Endothelial cell of umbilical vein (primary cell): ENCODE measurements around the gene NKTR. TPM values are rescaled to one million over a fixed set of nuclear protein-coding genes. Genes with fewer than 3 reads are reported as not detected.

Source experiments
- BruUV-seq: library from RNA; stranded (reverse); fragments of 400-500 nt; replicated peaks from 2 replicates; lab custom pipeline; 2021; lab: Mats Ljungman, UMichigan
- CTCF ChIA-PET: fragments of 300-600, 350-600 bp; sonication (Branson Sonifier 250); formaldehyde crosslinking; loops from one replicate; lab custom pipeline; 2021; ENCODE audit warnings: antibody characterized with exemption, inconsistent platforms; lab: Charles Lee
- POLR2A ChIA-PET: fragments of 300-600, 350-600 bp; sonication (Branson Sonifier 250); formaldehyde crosslinking; loops from one replicate; lab custom pipeline; 2021; ENCODE audit warnings: antibody characterized with exemption, inconsistent platforms; lab: Charles Lee
- DNase-seq: peaks from one replicate; pipeline ENCODE4 v3.0.0-alpha.2; 2011; ENCODE audit warnings: low read depth, low spot score
- FAIRE-seq: peaks from 2 replicates; lab custom pipeline; 2011; peaks lifted over from hg19 to GRCh38; lab: Jason Lieb, UNC
- H2AFZ ChIP-seq: 2 replicates; pipeline ENCODE4 v1.6.0; 2012; ENCODE audit warnings: low read depth, low read length, control low read depth, inconsistent platforms
- H3K27ac ChIP-seq: 2 replicates; pipeline ENCODE4 v1.5.1; 2011; ENCODE audit warnings: low read depth, mild to moderate bottlenecking, control low read depth, low read length, moderate library complexity; ENCODE audit not compliant: insufficient read depth
- H3K27me3 ChIP-seq, 2 experiments: 2 replicates each; pipeline versions ENCODE4 v1.6.0 to v1.6.1; 2011; ENCODE audit warnings: low read length in 2 of 2, mixed read lengths in 1 of 2; ENCODE audit not compliant: control insufficient read depth in 2 of 2, insufficient read depth in 2 of 2
- H3K36me3 ChIP-seq, 2 experiments: 2 replicates in 1 of 2; 3 replicates in 1 of 2; pipeline ENCODE4 v1.5.1; 2011; ENCODE audit warnings: low read length in 2 of 2, mild to moderate bottlenecking in 1 of 2, moderate library complexity in 1 of 2; ENCODE audit not compliant: control insufficient read depth in 2 of 2, insufficient read depth in 2 of 2; ENCODE audit errors: extremely low read depth in 1 of 2
- H3K4me1 ChIP-seq: 3 replicates; pipeline ENCODE4 v1.5.1; 2011; ENCODE audit warnings: mild to moderate bottlenecking, low read length; ENCODE audit not compliant: control insufficient read depth, insufficient read depth; ENCODE audit errors: extremely low read depth
- H3K4me2 ChIP-seq: 2 replicates; pipeline ENCODE4 v1.6.1; 2011; ENCODE audit warnings: low read length, control low read depth, mixed read lengths; ENCODE audit not compliant: insufficient read depth
- H3K4me3 ChIP-seq, 3 experiments: fragments of 200-600 bp in 1 of 3; sonication (generic), shearing (Covaris generic) in 1 of 3; replicated peaks in 1 of 3; 2 replicates each; pipeline ENCODE4 v1.5.1; 2011 to 2016; ENCODE audit warnings: control low read depth in 3 of 3, low read length in 3 of 3, mild to moderate bottlenecking in 2 of 3, inconsistent platforms in 1 of 3, low read depth in 1 of 3, moderate library complexity in 1 of 3; ENCODE audit not compliant: insufficient read depth in 1 of 3
- H3K79me2 ChIP-seq: 2 replicates; pipeline ENCODE4 v1.6.0; 2012; ENCODE audit warnings: low read length, inconsistent platforms; ENCODE audit not compliant: control insufficient read depth, insufficient read depth
- H3K9ac ChIP-seq: replicated peaks from 2 replicates; pipeline ENCODE3; 2011; ENCODE audit warnings: low read length, control low read depth; ENCODE audit not compliant: insufficient read depth; ENCODE audit errors: extremely low read depth
- H3K9me1 ChIP-seq: replicated peaks from 3 replicates; pipeline ENCODE4 v1.6.0; 2011; ENCODE audit warnings: mild to moderate bottlenecking, low read length; ENCODE audit not compliant: control insufficient read depth, insufficient read depth; ENCODE audit errors: extremely low read depth
- H3K9me3 ChIP-seq: replicated peaks from 2 replicates; pipeline ENCODE4 v1.5.1; 2012; ENCODE audit warnings: low read length, inconsistent platforms; ENCODE audit not compliant: control insufficient read depth, insufficient read depth
- H4K20me1 ChIP-seq: replicated peaks from 2 replicates; pipeline ENCODE3; 2011; ENCODE audit warnings: mild to moderate bottlenecking, low read length; ENCODE audit not compliant: control insufficient read depth, insufficient read depth; ENCODE audit errors: extremely low read depth
- EZH2 ChIP-seq: IDR thresholded peaks from 2 replicates; pipeline ENCODE4 v1.6.1; 2012; ENCODE audit warnings: borderline replicate concordance, low read depth, mild to moderate bottlenecking, moderate library complexity, low read length, inconsistent platforms; ENCODE audit not compliant: severe bottlenecking
- GATA2 ChIP-seq: IDR thresholded peaks from 2 replicates; pipeline ENCODE4 v1.7.0; 2011; ENCODE audit warnings: low read depth, mild to moderate bottlenecking, moderate library complexity, mixed read lengths, low read length; ENCODE audit not compliant: insufficient read length, insufficient read depth
- JUN ChIP-seq: IDR thresholded peaks from 2 replicates; pipeline ENCODE4 v1.6.1; 2011; ENCODE audit warnings: borderline replicate concordance, low read depth; ENCODE audit not compliant: insufficient read length, insufficient read depth
- POLR2A ChIP-seq: IDR thresholded peaks from 2 replicates; pipeline ENCODE4 v1.6.1; 2012; ENCODE audit warnings: low read depth, mild to moderate bottlenecking, control low read depth, low read length
- dilution Hi-C: fragments of 300-500 bp; cut with MboI; formaldehyde crosslinking; loops from one replicate; pipeline ENCODE4 v1.15.0; 2019; ENCODE audit warnings: low sequenced_read_pairs; ENCODE audit not compliant: extremely low pct_ligation_motif_present
- intact Hi-C: fragments of 100-400 bp; cut with micrococcal nuclease; formaldehyde crosslinking; loops from one replicate; pipeline ENCODE4 v1.10.0; 2022
- polyA plus RNA-seq, 4 experiments: library from polyadenylated mRNA; depleted of rRNA in 3 of 4; stranded (reverse) in 3 of 4; unstranded in 1 of 4; fragments of >200 nt; gene quantifications; 2 replicates each; pipeline versions ENCODE4 v1.2.1 to v1.2.3, GENCODE V29; 2011 to 2012; ENCODE audit warnings: missing spikeins in 1 of 4
- total RNA-seq: library from RNA; stranded (reverse); gene quantifications from 2 replicates; pipeline ENCODE4 v1.2.3, GENCODE V29; 2021
- TF ChIP-seq, protein P1 (sequence below), 2 donors: IDR thresholded peaks; 1 replicate in 1 of 2; 2 replicates in 1 of 2; pipeline ENCODE4 v1.5.1; 2011; ENCODE audit warnings: low read length in 2 of 2, mild to moderate bottlenecking in 2 of 2, moderate library complexity in 2 of 2, control low read depth in 1 of 2, inconsistent platforms in 1 of 2, low read depth in 1 of 2; ENCODE audit not compliant: insufficient read depth in 1 of 2; ENCODE audit errors: extremely low read depth in 1 of 2
- TF ChIP-seq, protein P2 (sequence below): IDR thresholded peaks from 2 replicates; pipeline ENCODE4 v1.6.1; 2011; ENCODE audit not compliant: insufficient read depth, insufficient read length

NKTR gene
- total and polyA plus RNA-seq, 2 donors (not counting 3 experiments of a cell fraction or from before 2014, with no cell fraction given) = 27.4 to 99.0 TPM

GRCh38 chr3:42684632-42685362 lies 84.3 kb downstream of the NKTR start:
- CTCF ChIA-PET = no interaction called here

More at GRCh38 chr3:42684632-42685362, 84.3 kb downstream of the NKTR start:
- BruUV-seq = no TSS peak
- FAIRE-seq (no peak), DNase-seq (no peak)
- intact Hi-C loops = loop anchor here (2.0 kb wide), 1 partner anchor 30 kb away; no protein-coding TSS in a partner anchor
- no peak overlapping the region for H3K9ac ChIP-seq
- H3K36me3 ChIP-seq = no peaks in the 10 kb centered on the region
- TF ChIP-seq JUN = no peak
- TF ChIP-seq, protein P1, sequence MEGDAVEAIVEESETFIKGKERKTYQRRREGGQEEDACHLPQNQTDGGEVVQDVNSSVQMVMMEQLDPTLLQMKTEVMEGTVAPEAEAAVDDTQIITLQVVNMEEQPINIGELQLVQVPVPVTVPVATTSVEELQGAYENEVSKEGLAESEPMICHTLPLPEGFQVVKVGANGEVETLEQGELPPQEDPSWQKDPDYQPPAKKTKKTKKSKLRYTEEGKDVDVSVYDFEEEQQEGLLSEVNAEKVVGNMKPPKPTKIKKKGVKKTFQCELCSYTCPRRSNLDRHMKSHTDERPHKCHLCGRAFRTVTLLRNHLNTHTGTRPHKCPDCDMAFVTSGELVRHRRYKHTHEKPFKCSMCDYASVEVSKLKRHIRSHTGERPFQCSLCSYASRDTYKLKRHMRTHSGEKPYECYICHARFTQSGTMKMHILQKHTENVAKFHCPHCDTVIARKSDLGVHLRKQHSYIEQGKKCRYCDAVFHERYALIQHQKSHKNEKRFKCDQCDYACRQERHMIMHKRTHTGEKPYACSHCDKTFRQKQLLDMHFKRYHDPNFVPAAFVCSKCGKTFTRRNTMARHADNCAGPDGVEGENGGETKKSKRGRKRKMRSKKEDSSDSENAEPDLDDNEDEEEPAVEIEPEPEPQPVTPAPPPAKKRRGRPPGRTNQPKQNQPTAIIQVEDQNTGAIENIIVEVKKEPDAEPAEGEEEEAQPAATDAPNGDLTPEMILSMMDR (IDR thresholded peaks at IDR 0.05; ENCODE audit: extremely low read depth in 1 of 2, insufficient read depth in 1 of 2, low read depth in 1 of 2, low read length in 2 of 2) = no peak
- no peak for TF ChIP-seq POLR2A
- no peak for TF ChIP-seq EZH2
- no peak for TF ChIP-seq GATA2
- TF ChIP-seq, protein P2, sequence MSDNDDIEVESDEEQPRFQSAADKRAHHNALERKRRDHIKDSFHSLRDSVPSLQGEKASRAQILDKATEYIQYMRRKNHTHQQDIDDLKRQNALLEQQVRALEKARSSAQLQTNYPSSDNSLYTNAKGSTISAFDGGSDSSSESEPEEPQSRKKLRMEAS = no peak
- no peak overlapping the region for H3K4me2 ChIP-seq
- no peaks in the 10 kb centered on the region for H3K9me3 ChIP-seq
- no peaks in the 10 kb centered on the region for H3K4me1 ChIP-seq
- H2AFZ ChIP-seq = no peak overlapping the region
- no peaks in the 10 kb centered on the region for H3K79me2 ChIP-seq
- H3K27ac ChIP-seq = no peak overlapping the region
- no peak overlapping the region for H3K4me3 ChIP-seq
- POLR2A ChIA-PET = no interaction called here
- dilution Hi-C loops = no loop called here
- no peaks in the 10 kb centered on the region for H4K20me1 ChIP-seq
- H3K27me3 ChIP-seq = peaks cover 19 to 28% of the 10 kb centered on the region in 2 experiments
- no peaks in the 10 kb centered on the region for H3K9me1 ChIP-seq
